HepG2 (cell line): ENCODE results near the gene ARIH2. TPM values are rescaled to one million over a fixed set of nuclear protein-coding genes. Genes with fewer than 3 reads are reported as not detected.

ENCODE experiments used
- ATAC-seq: fragments of 200-7000 bp; cut with Tn5 transposase; 3 replicates; pipeline ENCODE4 v1.9.1; 2020; ENCODE audit warnings: mild to moderate bottlenecking, moderate library complexity
- BruUV-seq: library from RNA; stranded (reverse); fragments of 400-500 nt; replicated peaks from 2 replicates; lab custom pipeline; 2021; lab: Mats Ljungman, UMichigan
- CTCF ChIA-PET: fragments of 300-600 bp; formaldehyde crosslinking; extraction: SDS; loops from one replicate; lab custom pipeline; 2021; ENCODE audit warnings: low total read pairs, inconsistent platforms, low intra/inter-chr PET ratio; lab: Yijun Ruan, JAX
- POLR2A ChIA-PET: fragments of 350-600 bp; sonication (Branson Sonifier 250); formaldehyde crosslinking; loops from one replicate; lab custom pipeline; 2020; ENCODE audit warnings: antibody characterized with exemption, inconsistent platforms; lab: Yijun Ruan, JAX
- DNase-seq: peaks from one replicate; pipeline ENCODE4 v3.0.0-alpha.2; 2015; ENCODE audit warnings: low spot score
- FAIRE-seq: peaks from 3 replicates; lab custom pipeline; 2011; peaks lifted over from hg19 to GRCh38; lab: Jason Lieb, UNC
- H2AFZ ChIP-seq: one replicate; pipeline ENCODE4 v1.6.1; 2011; ENCODE audit warnings: low read length, inconsistent platforms
- H3K27ac ChIP-seq: fragments of 300-600 bp; 3 replicates; pipeline ENCODE4 v1.8.0; 2011; ENCODE audit warnings: mixed run types, mild to moderate bottlenecking, mixed read lengths, low read length, inconsistent platforms; ENCODE audit not compliant: insufficient read depth; ENCODE audit errors: extremely low read length
- H3K27me3 ChIP-seq, 2 experiments: fragments of 200-600 bp in 1 of 2; 2 replicates in 1 of 2; 3 replicates in 1 of 2; pipeline versions ENCODE4 v1.6.0 to v1.8.0; 2011; ENCODE audit warnings: low read length in 2 of 2, mild to moderate bottlenecking in 2 of 2, moderate library complexity in 2 of 2, inconsistent platforms in 1 of 2; ENCODE audit not compliant: insufficient read depth in 2 of 2, control insufficient read depth in 1 of 2
- H3K36me3 ChIP-seq, 2 experiments: fragments of 200-600 bp in 1 of 2; replicated peaks in 1 of 2; 2 replicates in 1 of 2; 3 replicates in 1 of 2; pipeline versions ENCODE4 v1.5.1 to v1.8.0; 2011; ENCODE audit warnings: low read length in 2 of 2, inconsistent platforms in 1 of 2; ENCODE audit not compliant: insufficient read depth in 2 of 2, control insufficient read depth in 1 of 2
- H3K4me1 ChIP-seq: 2 replicates; pipeline ENCODE4 v1.5.1; 2012; ENCODE audit warnings: low read length, inconsistent platforms; ENCODE audit not compliant: insufficient read depth
- H3K4me2 ChIP-seq: 2 replicates; pipeline ENCODE4 v1.6.0; 2011; ENCODE audit warnings: low read depth, low read length, inconsistent platforms
- H3K4me3 ChIP-seq, 3 experiments: fragments of 200-600 bp in 1 of 3; sonication (generic), shearing (Covaris generic) in 1 of 3; replicated peaks in 1 of 3; 2 replicates each; pipeline ENCODE4 v1.5.1; 2011 to 2016; ENCODE audit warnings: low read length in 3 of 3, inconsistent platforms in 2 of 3, low read depth in 2 of 3, mild to moderate bottlenecking in 2 of 3, control low read depth in 1 of 3, mixed read lengths in 1 of 3; ENCODE audit not compliant: insufficient read depth in 1 of 3
- H3K79me2 ChIP-seq: one replicate; pipeline ENCODE4 v1.6.1; 2011; ENCODE audit warnings: low read length, inconsistent platforms; ENCODE audit not compliant: insufficient read depth
- H3K9ac ChIP-seq: 2 replicates; pipeline ENCODE4 v1.6.0; 2011; ENCODE audit warnings: mild to moderate bottlenecking, low read depth, low read length, inconsistent platforms; ENCODE audit not compliant: insufficient read depth
- H3K9me3 ChIP-seq: 2 replicates; pipeline ENCODE4 v1.5.1; 2012; ENCODE audit warnings: mild to moderate bottlenecking, low read length
- H4K20me1 ChIP-seq: 2 replicates; pipeline ENCODE4 v1.6.0; 2011; ENCODE audit warnings: inconsistent platforms, mild to moderate bottlenecking, low read length, moderate library complexity; ENCODE audit not compliant: insufficient read depth
- KLF9 ChIP-seq: IDR thresholded peaks from 2 replicates; pipeline ENCODE4 v1.6.1; 2016; ENCODE audit warnings: low read depth
- NONO ChIP-seq, 2 experiments: fragments of 450-650 bp in 1 of 2; sonication (generic) in 1 of 2; formaldehyde crosslinking in 1 of 2; IDR thresholded peaks in 1 of 2; conservative IDR thresholded peaks in 1 of 2; 2 replicates each; pipeline versions ENCODE4 v1.6.1 to v1.8.0; 2017 to 2022; ENCODE audit warnings: mild to moderate bottlenecking in 1 of 2, missing genetic modification reagents in 1 of 2, moderate library complexity in 1 of 2
- ZNF121 ChIP-seq: sonication (generic); formaldehyde crosslinking; IDR thresholded peaks from 2 replicates; pipeline ENCODE4 v1.5.0; 2020; ENCODE audit warnings: mild to moderate bottlenecking, missing genetic modification reagents
- WGBS: methylation state at CpG from one replicate; pipeline ENCODE4 v1.1.6; 2017; ENCODE audit warnings: low lambda C conversion rate; 5-methylcytosine and 5-hydroxymethylcytosine counted together
- in situ Hi-C: cut with HindIII; loops from 2 replicates; pipeline ENCODE4 v1.10.0; 2017; ENCODE audit warnings: low pct_unique_long_range_greater_than_20kb; ENCODE audit not compliant: extremely low pct_ligation_motif_present
- intact Hi-C: fragments of 100-400 bp; cut with micrococcal nuclease; formaldehyde crosslinking; loops from one replicate; pipeline ENCODE4 v1.10.0; 2022; ENCODE audit not compliant: unreplicated experiment
- polyA plus RNA-seq, 8 experiments: library from polyadenylated mRNA; depleted of rRNA in 3 of 8; stranded (reverse) in 7 of 8; unstranded in 1 of 8; fragments of >200 nt; fragmentation: Illumina TruSeq in 4 of 8; extraction: Trizol in 4 of 8; gene quantifications; 2 replicates each; pipeline versions ENCODE4 v1.2.1 to v1.2.3, GENCODE V29; 2011 to 2016; ENCODE audit warnings: low read depth in 4 of 8, missing spikeins in 1 of 8, mixed read lengths in 1 of 8; ENCODE audit not compliant: insufficient read depth in 1 of 8
- total RNA-seq, 5 experiments: library from RNA; depleted of rRNA; stranded (reverse); fragments of >200 nt; fragmentation: Illumina TruSeq; extraction: Trizol; gene quantifications; 2 replicates each; pipeline ENCODE4 v1.2.3, GENCODE V29; 2016; ENCODE audit warnings: low read depth in 1 of 5
- TF ChIP-seq, protein P1 (sequence below): sonication (generic); formaldehyde crosslinking; IDR thresholded peaks from 2 replicates; pipeline ENCODE4; 2020; ENCODE audit warnings: missing genetic modification reagents, mild to moderate bottlenecking, borderline replicate concordance

Gene ARIH2
- total and polyA plus RNA-seq, 2 of the 13 experiments (the other 11 are each of a cell fraction or from before 2014, with no cell fraction given), result 64.8 to 83.3 TPM

DNA sequence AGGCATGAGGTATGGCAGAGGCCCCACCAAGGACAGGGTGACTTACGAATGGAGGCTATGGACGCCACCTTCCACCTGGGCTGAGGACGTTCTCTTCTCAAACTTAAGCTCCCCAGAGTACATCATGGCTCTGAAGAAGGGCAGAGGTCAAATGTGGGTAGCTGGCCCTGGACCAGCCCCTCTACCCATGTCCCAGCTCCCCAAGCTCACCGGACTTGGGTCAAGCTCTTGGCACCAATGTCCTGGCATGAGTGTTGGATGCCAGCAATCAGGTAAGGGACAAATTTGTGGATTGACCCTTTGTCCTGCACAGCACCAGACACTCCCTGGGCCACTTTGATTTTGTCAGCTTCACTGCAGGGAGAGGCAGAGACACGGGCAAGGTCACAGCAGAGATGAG lies 105.8 kb downstream of the ARIH2 start:
- Histone ChIP-seq H3K4me1 (peaks cover 57% of the 10 kb centered on the region), H3K9ac (no peak overlapping the region), H3K9me3 (no peaks in the 10 kb centered on the region), H2AFZ (no peak overlapping the region), H3K4me2 (no peak overlapping the region), H3K79me2 (peaks cover 40% of the 10 kb centered on the region), H3K27me3 (no peaks in the 10 kb centered on the region; a peak in 1 of 5 replicates), H3K36me3 (peaks cover 16 to 30% of the 10 kb centered on the region in 2 experiments), H4K20me1 (no peaks in the 10 kb centered on the region), H3K27ac (no peak overlapping the region), H3K4me3 (no peak overlapping the region)
- TF ChIP-seq ZNF121, result no peak
- TF ChIP-seq, protein P1, sequence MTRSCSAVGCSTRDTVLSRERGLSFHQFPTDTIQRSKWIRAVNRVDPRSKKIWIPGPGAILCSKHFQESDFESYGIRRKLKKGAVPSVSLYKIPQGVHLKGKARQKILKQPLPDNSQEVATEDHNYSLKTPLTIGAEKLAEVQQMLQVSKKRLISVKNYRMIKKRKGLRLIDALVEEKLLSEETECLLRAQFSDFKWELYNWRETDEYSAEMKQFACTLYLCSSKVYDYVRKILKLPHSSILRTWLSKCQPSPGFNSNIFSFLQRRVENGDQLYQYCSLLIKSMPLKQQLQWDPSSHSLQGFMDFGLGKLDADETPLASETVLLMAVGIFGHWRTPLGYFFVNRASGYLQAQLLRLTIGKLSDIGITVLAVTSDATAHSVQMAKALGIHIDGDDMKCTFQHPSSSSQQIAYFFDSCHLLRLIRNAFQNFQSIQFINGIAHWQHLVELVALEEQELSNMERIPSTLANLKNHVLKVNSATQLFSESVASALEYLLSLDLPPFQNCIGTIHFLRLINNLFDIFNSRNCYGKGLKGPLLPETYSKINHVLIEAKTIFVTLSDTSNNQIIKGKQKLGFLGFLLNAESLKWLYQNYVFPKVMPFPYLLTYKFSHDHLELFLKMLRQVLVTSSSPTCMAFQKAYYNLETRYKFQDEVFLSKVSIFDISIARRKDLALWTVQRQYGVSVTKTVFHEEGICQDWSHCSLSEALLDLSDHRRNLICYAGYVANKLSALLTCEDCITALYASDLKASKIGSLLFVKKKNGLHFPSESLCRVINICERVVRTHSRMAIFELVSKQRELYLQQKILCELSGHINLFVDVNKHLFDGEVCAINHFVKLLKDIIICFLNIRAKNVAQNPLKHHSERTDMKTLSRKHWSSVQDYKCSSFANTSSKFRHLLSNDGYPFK (CRISPR knock-in tag), result no peak
- no peak for TF ChIP-seq KLF9 (CRISPR knock-in tag)
- TF ChIP-seq NONO (IDR thresholded peaks at IDR 0.05), result no peak
- TF ChIP-seq NONO (CRISPR knock-in tag; conservative IDR thresholded peaks at IDR 0.05), result no peak
- FAIRE-seq, result no peak
- no TSS peak for BruUV-seq
- ChIA-PET POLR2A (interaction anchor here (0.9 to 11.1 kb wide), 3 partner anchors 15 to 476 kb away, joined by 3 to 280 read pairs (median 3); partner anchors contain the start of gene WDR6), CTCF (no interaction called here)
- intact Hi-C loops (loop anchor here (5.0 kb wide), 1 partner anchor 68 kb away; the partner anchor contains the start of gene QRICH1), in situ Hi-C loops (no loop called here)
- no peak for ATAC-seq
- 100% methylated on average over 3 of the region's 5 CpGs for WGBS
- DNase-seq, result no peak
